CD4-positive, CD25-positive, alpha-beta regulatory T cell (primary cell): ENCODE data around the gene PLCL1. TPM values are rescaled to one million over a fixed set of nuclear protein-coding genes. Genes with fewer than 3 reads are reported as not detected.

Source experiments
- ATAC-seq, 2 donors: fragments of 150-1000 bp; cut with Tn5 transposase; one replicate each; pipeline ENCODE4 v1.10.0; 2021; ENCODE audit warnings: low read depth in 2 of 2, moderate number of reproducible peaks in 2 of 2, moderate library complexity in 1 of 2
- DNase-seq, 3 donors: peaks; one replicate each; pipeline versions ENCODE4 v3.0.0 to v3.0.0-alpha.2; 2012 to 2022; ENCODE audit warnings: mixed read lengths in 1 of 3
- H3K27ac ChIP-seq: one replicate; pipeline ENCODE4 v1.7.0; 2013; ENCODE audit warnings: mild to moderate bottlenecking, low read length; ENCODE audit not compliant: insufficient read depth, poor library complexity, severe bottlenecking
- H3K27me3 ChIP-seq: one replicate; pipeline ENCODE4 v1.7.0; 2013; ENCODE audit warnings: low read length; ENCODE audit not compliant: control insufficient read depth, insufficient read depth
- H3K36me3 ChIP-seq: one replicate; pipeline ENCODE4 v1.7.0; 2013; ENCODE audit warnings: mild to moderate bottlenecking, low read length, moderate library complexity; ENCODE audit not compliant: control insufficient read depth, insufficient read depth
- H3K4me1 ChIP-seq: 2 replicates; pipeline ENCODE4 v1.7.0; 2013; ENCODE audit warnings: mild to moderate bottlenecking, low read length; ENCODE audit not compliant: insufficient read depth, control insufficient read depth, poor library complexity, severe bottlenecking
- H3K4me3 ChIP-seq: one replicate; pipeline ENCODE4 v1.7.0; 2013; ENCODE audit warnings: low read depth, mild to moderate bottlenecking, low read length, moderate library complexity
- H3K9me3 ChIP-seq, 2 experiments: 1 replicate in 1 of 2; 2 replicates in 1 of 2; pipeline ENCODE4 v1.7.0; 2013; ENCODE audit warnings: low read length in 2 of 2, mild to moderate bottlenecking in 1 of 2, moderate library complexity in 1 of 2; ENCODE audit not compliant: control insufficient read depth in 2 of 2
- H3K27ac Mint-ChIP-seq, 3 donors: one replicate each; pipeline ENCODE4 v1.8.0; 2020 to 2022; ENCODE audit warnings: mild to moderate bottlenecking in 3 of 3, mixed read lengths in 3 of 3, moderate library complexity in 2 of 3
- H3K27me3 Mint-ChIP-seq: one replicate; pipeline ENCODE4 v1.8.0; 2022; ENCODE audit warnings: mild to moderate bottlenecking, mixed read lengths
- H3K36me3 Mint-ChIP-seq: one replicate; pipeline ENCODE4 v1.8.0; 2020; ENCODE audit warnings: mixed read lengths
- H3K4me1 Mint-ChIP-seq, 4 donors: one replicate each; pipeline ENCODE4 v1.8.0; 2020 to 2022; ENCODE audit warnings: mixed read lengths in 4 of 4, mild to moderate bottlenecking in 1 of 4
- H3K4me3 Mint-ChIP-seq, 4 donors: one replicate each; pipeline ENCODE4 v1.8.0; 2020 to 2022; ENCODE audit warnings: mild to moderate bottlenecking in 4 of 4, mixed read lengths in 4 of 4, moderate library complexity in 3 of 4
- H3K9me3 Mint-ChIP-seq, 7 donors: one replicate each; pipeline ENCODE4 v1.8.0; 2020 to 2022; ENCODE audit warnings: mixed read lengths in 7 of 7, mild to moderate bottlenecking in 3 of 7, moderate library complexity in 2 of 7
- polyA plus RNA-seq, 4 donors: library from polyadenylated mRNA; unstranded; fragments of 300-500 nt; fragmentation: Illumina TruSeq; gene quantifications; one replicate each; pipeline ENCODE4 v1.2.3, GENCODE V29; 2021
- total RNA-seq: library from RNA; stranded (reverse); gene quantifications from one replicate; pipeline ENCODE4 v1.2.3, GENCODE V29; 2022

PLCL1 gene
- total and polyA plus RNA-seq, 5 donors from 2014 or later = 17.3 to 37.8 (median 19.2) TPM

DNA sequence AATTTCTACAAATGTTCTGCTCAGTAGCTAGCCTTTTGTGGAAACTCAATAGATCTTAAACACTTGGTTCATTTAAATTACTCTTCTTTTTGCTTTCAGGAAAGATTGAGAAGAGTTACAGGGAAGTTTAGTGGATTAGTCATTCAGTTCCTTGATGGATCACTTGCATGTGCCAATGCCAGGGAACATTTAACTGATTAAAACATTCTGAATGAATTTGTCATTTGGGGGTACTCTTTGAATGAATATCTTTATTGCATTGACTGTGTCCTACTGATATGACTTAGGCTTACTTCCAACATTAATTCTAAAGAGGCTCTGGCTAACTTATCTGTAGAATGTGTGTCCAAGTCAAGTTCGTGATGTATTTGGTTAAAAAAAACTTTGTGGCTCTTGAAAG lies 199.8 kb downstream of the PLCL1 start:
- Mint-ChIP-seq H3K4me3 (peak overlapping the region; percentile 17 to 74 (median 36)), H3K36me3 (peaks cover 23% of the 10 kb centered on the region), H3K4me1 (peaks cover 51 to 90% (median 68%) of the 10 kb centered on the region in 4 donors)

DNA sequence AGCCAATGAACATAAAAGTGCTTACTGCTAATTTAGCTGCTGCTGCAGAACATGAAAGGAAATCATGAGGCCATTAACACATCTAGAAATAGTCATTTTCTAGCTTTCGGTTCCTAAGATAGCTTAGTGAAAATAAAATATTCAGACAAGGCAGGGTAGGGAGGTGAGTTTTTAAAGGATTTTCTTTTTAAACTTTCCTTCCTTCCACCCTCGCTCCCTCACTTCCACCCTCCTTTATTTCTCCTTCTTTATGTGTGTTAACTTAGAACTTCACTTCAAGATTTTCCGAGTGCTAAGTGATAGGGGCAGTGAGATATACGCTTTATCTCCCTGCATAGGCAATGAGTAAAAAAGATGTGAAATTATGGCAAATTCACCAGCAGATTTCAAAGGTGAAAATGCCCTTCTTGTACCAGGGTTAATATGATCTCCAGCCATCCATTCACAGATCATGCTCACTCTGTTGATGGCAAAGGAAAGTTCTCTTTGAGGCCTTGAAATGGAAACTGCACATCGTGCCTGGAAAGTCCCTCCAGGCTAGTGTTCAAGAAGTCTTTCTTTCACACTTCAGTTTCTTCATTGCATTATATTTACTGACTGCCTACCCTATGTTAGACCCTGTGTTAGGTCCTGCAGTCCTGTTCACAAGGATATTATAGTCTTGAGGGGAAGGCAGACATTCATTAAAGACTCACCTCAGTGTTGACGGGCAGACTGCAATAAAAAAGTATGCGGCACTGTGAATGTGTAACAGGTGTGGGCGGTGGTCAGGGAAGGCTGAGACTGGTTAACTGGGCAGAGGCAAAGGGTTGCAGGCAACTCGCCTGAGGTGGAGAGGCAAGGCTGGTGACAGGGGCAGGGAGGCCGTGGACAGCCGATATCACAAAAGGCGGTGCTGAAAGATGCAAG lies 200.8 kb downstream of the PLCL1 start:
- H3K27ac Mint-ChIP-seq = peak overlapping the region; percentile 93 to 99 (median 97)
- H3K36me3 ChIP-seq = peaks cover 2% of the 10 kb centered on the region
- H3K4me3 ChIP-seq = peak overlapping the region; percentile 85
- H3K4me1 ChIP-seq = peaks cover 40% of the 10 kb centered on the region
- peaks cover 5% of the 10 kb centered on the region for H3K27me3 Mint-ChIP-seq
- H3K9me3 Mint-ChIP-seq = peaks cover 0 to 27% (median 3%) of the 10 kb centered on the region in 7 donors
- H3K9me3 ChIP-seq = peaks cover 0 to 2% of the 10 kb centered on the region in 2 experiments
- H3K36me3 Mint-ChIP-seq = peaks cover 28% of the 10 kb centered on the region
- peak; percentile 66 to 69 for ATAC-seq
- H3K27ac ChIP-seq = peak overlapping the region; percentile 92
- peak overlapping the region; percentile 74 to 87 (median 81) for H3K4me3 Mint-ChIP-seq
- peak; percentile 27 to 73 (median 37) for DNase-seq
- no peaks in the 10 kb centered on the region for H3K27me3 ChIP-seq
- H3K4me1 Mint-ChIP-seq = peaks cover 48 to 88% (median 68%) of the 10 kb centered on the region in 4 donors

More for the DNA sequence above, 199.8 kb downstream of the PLCL1 start:
- ATAC-seq (no peak), DNase-seq (no peak)
- Mint-ChIP-seq H3K9me3 (peaks cover 0 to 17% (median 3%) of the 10 kb centered on the region in 7 donors), H3K27ac (peak overlapping the region; percentile 33 to 99 (median 93)), H3K27me3 (peaks cover 5% of the 10 kb centered on the region)
- Histone ChIP-seq H3K9me3 (no peaks in the 10 kb centered on the region), H3K27ac (peak overlapping the region; percentile 92), H3K27me3 (no peaks in the 10 kb centered on the region), H3K4me1 (peaks cover 41% of the 10 kb centered on the region), H3K36me3 (peaks cover 2% of the 10 kb centered on the region), H3K4me3 (peak overlapping the region; percentile 85)

DNA sequence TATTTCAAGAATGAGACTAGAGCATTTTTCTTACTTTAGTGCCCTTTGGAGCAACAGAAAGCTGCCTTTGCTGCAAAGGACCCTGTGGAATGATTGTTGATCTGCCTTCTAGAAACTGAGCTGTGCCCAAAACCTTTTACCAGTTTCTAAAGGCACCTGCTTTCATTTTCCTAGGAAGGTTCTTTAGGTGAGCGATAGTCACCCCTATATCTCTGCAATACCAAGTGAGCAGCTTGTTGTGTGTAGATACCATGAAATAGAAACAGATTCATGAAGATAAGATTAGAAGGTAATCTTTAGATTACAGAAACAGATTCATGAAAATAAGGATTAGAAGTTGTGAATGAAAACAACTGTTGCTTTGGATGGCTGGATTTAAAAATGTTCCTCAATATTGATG lies 202.3 kb downstream of the PLCL1 start:
- Histone ChIP-seq H3K9me3 (peaks cover 7 to 9% of the 10 kb centered on the region in 2 experiments), H3K27me3 (no peaks in the 10 kb centered on the region), H3K36me3 (peaks cover 2% of the 10 kb centered on the region), H3K27ac (peak overlapping the region; percentile 92), H3K4me3 (peak overlapping the region; percentile 85), H3K4me1 (peaks cover 40% of the 10 kb centered on the region)
- peaks cover 5% of the 10 kb centered on the region for H3K27me3 Mint-ChIP-seq
- H3K36me3 Mint-ChIP-seq = peaks cover 29% of the 10 kb centered on the region
- peaks cover 0 to 38% (median 5%) of the 10 kb centered on the region in 7 donors for H3K9me3 Mint-ChIP-seq
- DNase-seq (no peak), ATAC-seq (no peak)
- peak overlapping the region; percentile 48 to 88 (median 80) for H3K4me3 Mint-ChIP-seq
- H3K27ac Mint-ChIP-seq = peak overlapping the region; percentile 93 to 99 (median 97)
- peaks cover 47 to 89% (median 62%) of the 10 kb centered on the region in 4 donors for H3K4me1 Mint-ChIP-seq

DNA sequence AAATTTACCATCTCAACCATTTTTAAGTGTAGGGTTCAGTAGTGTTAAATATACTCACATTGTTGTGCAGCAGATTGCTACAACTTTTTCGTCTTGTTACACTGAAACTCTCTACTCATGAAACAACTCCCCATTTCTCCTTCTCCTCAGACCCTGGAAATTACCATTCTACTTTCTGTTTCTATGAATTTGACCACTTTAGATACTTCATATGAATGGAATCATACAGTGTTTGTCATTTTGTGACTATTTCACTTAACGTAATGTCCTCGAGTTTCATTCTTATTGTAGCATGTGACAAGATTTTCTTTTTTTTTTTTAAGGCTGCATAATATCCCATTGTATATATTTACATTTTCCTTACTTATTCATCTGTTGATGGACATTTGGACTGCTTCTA lies 203.8 kb downstream of the PLCL1 start:
- H3K27me3 Mint-ChIP-seq = peaks cover 5% of the 10 kb centered on the region
- H3K27me3 ChIP-seq = no peaks in the 10 kb centered on the region
- DNase-seq = no peak
- H3K27ac ChIP-seq = peak overlapping the region; percentile 92
- peaks cover 0 to 41% (median 7%) of the 10 kb centered on the region in 7 donors for H3K9me3 Mint-ChIP-seq
- peaks cover 26% of the 10 kb centered on the region for H3K36me3 Mint-ChIP-seq
- peak overlapping the region; percentile 0 to 93 (median 82) for H3K27ac Mint-ChIP-seq
- peaks cover 3% of the 10 kb centered on the region for H3K36me3 ChIP-seq
- peaks cover 48 to 82% (median 57%) of the 10 kb centered on the region in 4 donors for H3K4me1 Mint-ChIP-seq
- peak overlapping the region in 2 of 4 donors; percentile 56 to 78 for H3K4me3 Mint-ChIP-seq
- peaks cover 15% of the 10 kb centered on the region in 2 experiments for H3K9me3 ChIP-seq
- H3K4me3 ChIP-seq = peak overlapping the region; percentile 85
- H3K4me1 ChIP-seq = peaks cover 40% of the 10 kb centered on the region
- ATAC-seq = no peak

DNA sequence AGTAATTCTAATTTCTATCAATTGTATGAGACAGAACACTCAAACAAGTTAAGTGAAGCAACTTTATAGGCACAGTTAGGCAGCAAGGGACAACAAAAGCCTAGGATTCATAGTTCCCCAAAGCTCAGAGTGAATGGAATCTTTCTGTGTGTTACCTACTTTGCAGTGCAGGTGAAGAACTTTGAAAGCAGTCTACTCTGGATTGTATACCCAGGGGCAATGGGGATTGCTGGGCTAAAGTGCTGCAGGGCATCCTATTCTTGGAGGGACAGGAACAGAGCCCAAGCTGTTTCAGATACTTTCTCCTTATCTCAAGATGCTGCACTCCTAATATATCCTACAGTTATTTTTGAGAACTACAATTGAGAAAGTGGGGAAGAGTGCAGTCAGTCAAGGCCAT lies 207.6 kb downstream of the PLCL1 start:
- H3K4me1 ChIP-seq = peaks cover 11% of the 10 kb centered on the region
- H3K9me3 ChIP-seq = peaks cover 15% of the 10 kb centered on the region in 2 experiments
- peaks cover 45 to 81% (median 50%) of the 10 kb centered on the region in 4 donors for H3K4me1 Mint-ChIP-seq
- H3K27me3 ChIP-seq = no peaks in the 10 kb centered on the region
- H3K9me3 Mint-ChIP-seq = peaks cover 0 to 41% (median 7%) of the 10 kb centered on the region in 7 donors
- no peak overlapping the region for H3K27ac ChIP-seq
- H3K4me3 ChIP-seq = no peak overlapping the region
- H3K4me3 Mint-ChIP-seq = no peak overlapping the region
- H3K27ac Mint-ChIP-seq = no peak overlapping the region
- H3K27me3 Mint-ChIP-seq = peaks cover 5% of the 10 kb centered on the region
- DNase-seq (no peak), ATAC-seq (no peak)
- peaks cover 22% of the 10 kb centered on the region for H3K36me3 Mint-ChIP-seq
- H3K36me3 ChIP-seq = peaks cover 3% of the 10 kb centered on the region

DNA sequence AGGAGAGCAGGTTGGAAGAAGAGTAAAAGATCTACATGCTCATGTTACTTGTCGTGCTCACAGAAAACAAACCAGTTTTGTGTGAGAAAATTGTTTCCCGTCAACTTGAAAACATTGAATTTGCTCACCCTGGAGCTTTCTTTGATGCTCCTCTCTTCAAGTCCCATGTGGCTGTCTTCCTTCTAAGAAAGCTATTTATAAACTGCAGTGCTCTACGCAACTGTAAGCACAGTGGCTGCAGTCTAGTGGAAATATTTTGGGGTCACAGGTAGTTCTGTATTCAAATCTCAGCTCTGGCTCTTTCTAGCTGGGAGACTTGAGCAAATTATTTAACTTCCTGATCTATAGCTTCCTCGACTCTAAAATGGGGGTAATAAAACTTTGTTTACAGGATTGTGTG lies 211.8 kb downstream of the PLCL1 start:
- peaks cover 30 to 59% (median 44%) of the 10 kb centered on the region in 4 donors for H3K4me1 Mint-ChIP-seq
- H3K4me3 Mint-ChIP-seq = peak overlapping the region in 3 of 4 donors; percentile 10 to 71 (median 63)
- peaks cover 0 to 11% (median 6%) of the 10 kb centered on the region in 7 donors for H3K9me3 Mint-ChIP-seq
- no peaks in the 10 kb centered on the region for H3K27me3 Mint-ChIP-seq
- H3K9me3 ChIP-seq = peaks cover 11 to 12% of the 10 kb centered on the region in 2 experiments
- ATAC-seq (peak; percentile 43 to 72), DNase-seq (peak in 1 of 3 donors; percentile 35)
- peaks cover 6% of the 10 kb centered on the region for H3K36me3 Mint-ChIP-seq
- H3K4me1 ChIP-seq = peaks cover 5% of the 10 kb centered on the region
- no peaks in the 10 kb centered on the region for H3K27me3 ChIP-seq
- H3K27ac Mint-ChIP-seq = peak overlapping the region; percentile 25 to 66 (median 58)
- H3K4me3 ChIP-seq = peak overlapping the region; percentile 6
- H3K36me3 ChIP-seq = peaks cover 3% of the 10 kb centered on the region
- no peak overlapping the region for H3K27ac ChIP-seq

DNA sequence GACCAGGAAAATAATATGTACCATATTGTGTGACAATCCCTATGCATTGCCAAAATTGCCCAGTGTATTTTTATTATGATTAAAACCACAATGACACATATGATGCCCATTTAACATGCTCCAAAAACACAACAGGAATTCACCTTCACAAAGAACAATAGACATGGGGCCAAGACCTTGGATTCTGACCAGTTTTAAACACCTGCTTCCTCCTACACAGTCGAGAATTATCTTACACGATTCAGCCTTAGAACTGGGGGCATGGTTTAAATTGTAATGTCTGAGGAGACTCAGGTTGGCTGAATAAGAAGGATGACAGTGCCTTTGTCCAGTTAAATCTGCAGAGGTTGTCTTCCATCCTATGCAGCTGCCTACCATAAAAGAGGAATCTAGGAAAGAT lies 212.7 kb downstream of the PLCL1 start:
- DNase-seq (no peak), ATAC-seq (no peak)
- Histone ChIP-seq H3K4me3 (no peak overlapping the region), H3K27me3 (no peaks in the 10 kb centered on the region), H3K9me3 (peaks cover 3 to 4% of the 10 kb centered on the region in 2 experiments), H3K36me3 (peaks cover 2% of the 10 kb centered on the region), H3K4me1 (peaks cover 5% of the 10 kb centered on the region), H3K27ac (no peak overlapping the region)
- Mint-ChIP-seq H3K36me3 (no peaks in the 10 kb centered on the region), H3K4me1 (peaks cover 27 to 55% (median 43%) of the 10 kb centered on the region in 4 donors), H3K27me3 (no peaks in the 10 kb centered on the region), H3K9me3 (peaks cover 0 to 4% (median 3%) of the 10 kb centered on the region in 7 donors), H3K27ac (peak overlapping the region in 2 of 3 donors; percentile 23 to 58), H3K4me3 (peak overlapping the region in 1 of 4 donors; percentile 71)
